Loucy (cell line): ENCODE data around the gene LRBA.

Experiments
- EZH2phosphoT487 ChIP-seq: fragments of 200-600 bp; IDR thresholded peaks from 2 replicates; pipeline ENCODE4 v1.6.1; 2018; ENCODE audit warnings: antibody characterized with exemption, mild to moderate bottlenecking, moderate library complexity, borderline replicate concordance
- TF ChIP-seq, protein P1 (sequence below): fragments of 200-600 bp; sonication (generic); conservative IDR thresholded peaks from 2 replicates; pipeline ENCODE4 v1.5.1; 2014; ENCODE audit warnings: mild to moderate bottlenecking, antibody characterized with exemption, low read length

DNA sequence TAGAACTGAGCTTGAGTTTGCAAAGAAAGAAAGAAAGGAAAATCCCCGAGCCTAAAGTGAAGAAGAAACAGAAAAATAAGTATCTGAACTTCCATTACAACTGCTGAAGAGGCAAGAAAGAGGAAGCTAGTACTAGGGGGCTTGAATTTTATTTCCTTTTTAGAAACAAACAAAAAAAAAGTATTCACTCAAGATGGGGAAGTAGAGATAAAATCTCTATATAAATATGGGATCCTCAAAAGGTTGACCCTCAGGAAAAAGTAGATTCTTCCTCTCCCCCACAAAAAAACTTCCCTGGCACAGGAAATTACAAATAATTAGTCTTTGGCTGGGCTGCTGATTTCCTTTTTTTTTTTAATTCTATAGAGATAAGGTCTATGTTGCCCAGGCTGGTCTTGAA is 16.0 kb downstream of the LRBA start:
- TF ChIP-seq, protein P1, sequence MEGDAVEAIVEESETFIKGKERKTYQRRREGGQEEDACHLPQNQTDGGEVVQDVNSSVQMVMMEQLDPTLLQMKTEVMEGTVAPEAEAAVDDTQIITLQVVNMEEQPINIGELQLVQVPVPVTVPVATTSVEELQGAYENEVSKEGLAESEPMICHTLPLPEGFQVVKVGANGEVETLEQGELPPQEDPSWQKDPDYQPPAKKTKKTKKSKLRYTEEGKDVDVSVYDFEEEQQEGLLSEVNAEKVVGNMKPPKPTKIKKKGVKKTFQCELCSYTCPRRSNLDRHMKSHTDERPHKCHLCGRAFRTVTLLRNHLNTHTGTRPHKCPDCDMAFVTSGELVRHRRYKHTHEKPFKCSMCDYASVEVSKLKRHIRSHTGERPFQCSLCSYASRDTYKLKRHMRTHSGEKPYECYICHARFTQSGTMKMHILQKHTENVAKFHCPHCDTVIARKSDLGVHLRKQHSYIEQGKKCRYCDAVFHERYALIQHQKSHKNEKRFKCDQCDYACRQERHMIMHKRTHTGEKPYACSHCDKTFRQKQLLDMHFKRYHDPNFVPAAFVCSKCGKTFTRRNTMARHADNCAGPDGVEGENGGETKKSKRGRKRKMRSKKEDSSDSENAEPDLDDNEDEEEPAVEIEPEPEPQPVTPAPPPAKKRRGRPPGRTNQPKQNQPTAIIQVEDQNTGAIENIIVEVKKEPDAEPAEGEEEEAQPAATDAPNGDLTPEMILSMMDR = no peak
- TF ChIP-seq EZH2phosphoT487 = no peak
